Nephron progenitor cell (in vitro differentiated cells): Measurements from ENCODE around the gene SPAG16.

ENCODE experiments used
- DNase-seq: peaks from one replicate; pipeline ENCODE4 v3.0.0; 2021
- H3K27ac Mint-ChIP-seq: 2 replicates; pipeline ENCODE4 v1.8.0; 2021; ENCODE audit warnings: mild to moderate bottlenecking, moderate library complexity, mixed read lengths
- H3K27me3 Mint-ChIP-seq: 2 replicates; pipeline ENCODE4 v1.8.0; 2021; ENCODE audit warnings: mild to moderate bottlenecking, low read depth, mixed read lengths; ENCODE audit not compliant: poor library complexity
- H3K36me3 Mint-ChIP-seq: 2 replicates; pipeline ENCODE4 v1.8.0; 2021; ENCODE audit warnings: low read depth, mixed read lengths
- H3K4me1 Mint-ChIP-seq: 2 replicates; pipeline ENCODE4 v1.8.0; 2021; ENCODE audit warnings: mixed read lengths
- H3K4me3 Mint-ChIP-seq: 2 replicates; pipeline ENCODE4 v1.8.0; 2021; ENCODE audit warnings: mild to moderate bottlenecking, moderate library complexity, mixed read lengths
- H3K9me3 Mint-ChIP-seq: 2 replicates; pipeline ENCODE4 v1.8.0; 2021; ENCODE audit warnings: mild to moderate bottlenecking, moderate library complexity, mixed read lengths
- TF ChIP-seq, protein P1 (sequence below): fragments of 200-600 bp; sonication (generic); IDR thresholded peaks from 2 replicates; pipeline ENCODE4 v1.5.0; 2021; ENCODE audit warnings: antibody characterized with exemption

SPAG16 gene

DNA sequence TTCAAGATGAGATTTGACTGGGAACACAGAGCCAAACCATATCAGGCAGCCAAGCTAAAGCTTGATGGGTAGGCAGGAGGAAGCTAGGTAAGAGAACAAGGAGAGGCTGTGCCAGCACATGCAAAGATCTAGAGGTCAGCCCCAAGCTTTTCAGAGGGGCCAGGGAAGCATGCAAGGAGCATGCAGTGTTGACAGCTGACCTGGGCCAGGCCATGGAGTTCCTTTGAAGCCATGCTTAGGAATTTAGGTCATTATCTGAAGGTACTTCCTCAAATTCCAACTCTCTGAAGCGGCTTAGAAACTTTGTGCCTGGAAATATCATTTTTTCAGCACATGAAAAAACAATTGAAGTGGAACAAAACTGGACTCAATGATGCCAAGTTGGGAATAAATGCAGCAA lies 130.8 kb downstream of the SPAG16 start:
- no peak for DNase-seq
- TF ChIP-seq, protein P1, sequence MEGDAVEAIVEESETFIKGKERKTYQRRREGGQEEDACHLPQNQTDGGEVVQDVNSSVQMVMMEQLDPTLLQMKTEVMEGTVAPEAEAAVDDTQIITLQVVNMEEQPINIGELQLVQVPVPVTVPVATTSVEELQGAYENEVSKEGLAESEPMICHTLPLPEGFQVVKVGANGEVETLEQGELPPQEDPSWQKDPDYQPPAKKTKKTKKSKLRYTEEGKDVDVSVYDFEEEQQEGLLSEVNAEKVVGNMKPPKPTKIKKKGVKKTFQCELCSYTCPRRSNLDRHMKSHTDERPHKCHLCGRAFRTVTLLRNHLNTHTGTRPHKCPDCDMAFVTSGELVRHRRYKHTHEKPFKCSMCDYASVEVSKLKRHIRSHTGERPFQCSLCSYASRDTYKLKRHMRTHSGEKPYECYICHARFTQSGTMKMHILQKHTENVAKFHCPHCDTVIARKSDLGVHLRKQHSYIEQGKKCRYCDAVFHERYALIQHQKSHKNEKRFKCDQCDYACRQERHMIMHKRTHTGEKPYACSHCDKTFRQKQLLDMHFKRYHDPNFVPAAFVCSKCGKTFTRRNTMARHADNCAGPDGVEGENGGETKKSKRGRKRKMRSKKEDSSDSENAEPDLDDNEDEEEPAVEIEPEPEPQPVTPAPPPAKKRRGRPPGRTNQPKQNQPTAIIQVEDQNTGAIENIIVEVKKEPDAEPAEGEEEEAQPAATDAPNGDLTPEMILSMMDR = no peak
- Mint-ChIP-seq H3K4me3 (no peak overlapping the region), H3K4me1 (no peaks in the 10 kb centered on the region), H3K9me3 (no peaks in the 10 kb centered on the region), H3K27ac (no peak overlapping the region), H3K27me3 (no peaks in the 10 kb centered on the region), H3K36me3 (no peaks in the 10 kb centered on the region)

- TF ChIP-seq, protein P1 = no peak
- Mint-ChIP-seq H3K27ac (no peak overlapping the region), H3K9me3 (no peaks in the 10 kb centered on the region), H3K4me1 (no peaks in the 10 kb centered on the region), H3K27me3 (no peaks in the 10 kb centered on the region), H3K4me3 (no peak overlapping the region), H3K36me3 (no peaks in the 10 kb centered on the region)
- no peak for DNase-seq
Observed at GRCh38 chr2:213416832-213417231, 132.6 kb downstream of the SPAG16 start.

- Mint-ChIP-seq H3K4me1 (no peaks in the 10 kb centered on the region), H3K9me3 (no peaks in the 10 kb centered on the region), H3K36me3 (no peaks in the 10 kb centered on the region), H3K4me3 (no peak overlapping the region), H3K27me3 (no peaks in the 10 kb centered on the region), H3K27ac (no peak overlapping the region)
- no peak for DNase-seq
- TF ChIP-seq, protein P1 = no peak
Observed at GRCh38 chr2:213419980-213420379, 135.7 kb downstream of the SPAG16 start.

- Mint-ChIP-seq H3K4me3 (no peak overlapping the region), H3K27me3 (no peaks in the 10 kb centered on the region), H3K9me3 (no peaks in the 10 kb centered on the region), H3K4me1 (no peaks in the 10 kb centered on the region), H3K27ac (no peak overlapping the region), H3K36me3 (no peaks in the 10 kb centered on the region)
- TF ChIP-seq, protein P1 = no peak
- DNase-seq = no peak
Observed at GRCh38 chr2:213420828-213421385, 136.6 kb downstream of the SPAG16 start.

DNA sequence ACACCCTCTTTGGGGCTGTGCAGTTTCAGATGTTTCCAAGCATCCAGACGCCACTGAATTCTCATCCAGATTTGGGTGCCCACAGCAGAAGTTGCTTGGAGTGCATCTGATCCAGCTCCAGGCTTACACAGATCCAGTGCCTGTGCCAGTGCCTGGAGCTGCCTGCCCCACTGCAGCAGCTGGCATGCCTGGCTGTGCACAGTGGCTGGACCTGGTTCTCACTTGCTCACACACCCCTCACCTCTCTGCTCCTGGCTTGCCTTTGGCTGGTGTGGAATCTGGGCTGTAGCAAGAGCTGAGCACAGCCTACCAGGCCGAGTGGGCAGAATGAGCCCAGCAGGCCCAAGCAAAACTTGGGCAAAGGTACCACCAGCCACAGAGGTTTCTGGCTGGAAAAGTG lies 137.9 kb downstream of the SPAG16 start:
- no peak for DNase-seq
- Mint-ChIP-seq H3K4me3 (no peak overlapping the region), H3K27me3 (no peaks in the 10 kb centered on the region), H3K36me3 (no peaks in the 10 kb centered on the region), H3K9me3 (no peaks in the 10 kb centered on the region), H3K4me1 (no peaks in the 10 kb centered on the region), H3K27ac (no peak overlapping the region)
- TF ChIP-seq, protein P1 = no peak

GRCh38 chr2:213425618-213426017 lies 141.4 kb downstream of the SPAG16 start:
- no peaks in the 10 kb centered on the region for H3K36me3 Mint-ChIP-seq
- no peaks in the 10 kb centered on the region for H3K4me1 Mint-ChIP-seq
- H3K4me3 Mint-ChIP-seq = no peak overlapping the region
- H3K27ac Mint-ChIP-seq = no peak overlapping the region
- TF ChIP-seq, protein P1 = no peak
- no peaks in the 10 kb centered on the region for H3K27me3 Mint-ChIP-seq
- H3K9me3 Mint-ChIP-seq = peaks cover 15% of the 10 kb centered on the region
- no peak for DNase-seq
